Uterus (tissue), 2 donors: ENCODE measurements around the gene ATF7.

Experiments used
- CTCF ChIP-seq, 4 experiments: fragments of 200-600 bp in 2 of 4; fragments of 450-650 bp in 2 of 4; sonication (generic) in 2 of 4; IDR thresholded peaks; one replicate each; pipeline ENCODE4 v1.5.1; 2016 to 2019; ENCODE audit warnings: antibody characterized with exemption in 4 of 4, mild to moderate bottlenecking in 2 of 4, moderate library complexity in 1 of 4
- POLR2A ChIP-seq, 2 donors: fragments of 450-650 bp; IDR thresholded peaks; one replicate each; pipeline ENCODE4 v1.6.1; 2016; ENCODE audit warnings: antibody characterized with exemption in 2 of 2, mild to moderate bottlenecking in 1 of 2, moderate library complexity in 1 of 2

DNA sequence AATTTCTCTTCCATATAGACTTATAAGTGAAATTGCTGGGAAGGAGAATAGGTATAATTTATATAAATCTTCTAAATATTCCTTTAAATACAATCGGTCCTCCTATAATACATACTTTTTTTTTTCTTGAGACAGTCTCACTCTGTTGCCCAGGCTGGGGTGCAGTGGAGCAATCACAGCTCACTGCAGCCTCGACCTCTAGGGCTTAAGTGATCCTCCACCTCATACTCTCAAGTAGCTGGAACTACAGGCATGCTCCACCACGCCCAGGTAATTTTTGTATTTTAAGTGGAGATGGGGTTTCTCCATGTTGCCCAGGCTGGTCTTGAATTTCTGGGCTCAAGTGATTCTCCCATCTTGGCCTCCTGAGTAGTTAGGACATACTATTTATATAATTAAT is 89.2 kb downstream of the ATF7 start:
- no peak for TF ChIP-seq CTCF (IDR thresholded peaks at IDR 0.05)
- no peak for TF ChIP-seq POLR2A (IDR thresholded peaks at IDR 0.05)
